HAP-1 (cell line): ENCODE data around the gene NCOA3.

Experiments used
- DNase-seq, 2 experiments: peaks; one replicate each; pipeline ENCODE4 v3.0.0-alpha.2; 2016 to 2020; ENCODE audit warnings: low spot score in 2 of 2
- H3K27me3 ChIP-seq: fragments of 250-450 bp; sonication (Bioruptor Pico); 2 replicates; pipeline ENCODE4 v1.5.1; 2020; ENCODE audit warnings: low read depth, mild to moderate bottlenecking, moderate library complexity
- H3K36me3 ChIP-seq: fragments of 250-450 bp; sonication (Bioruptor Pico); replicated peaks from 2 replicates; pipeline ENCODE4 v1.5.1; 2020; ENCODE audit warnings: mild to moderate bottlenecking
- H3K4me1 ChIP-seq: fragments of 250-450 bp; sonication (Bioruptor Pico); 2 replicates; pipeline ENCODE4 v1.5.1; 2020; ENCODE audit warnings: mild to moderate bottlenecking
- H3K4me3 ChIP-seq: fragments of 250-450 bp; sonication (Bioruptor Pico); 2 replicates; pipeline ENCODE4 v1.5.1; 2020; ENCODE audit warnings: mild to moderate bottlenecking, moderate library complexity
- H3K9me3 ChIP-seq: fragments of 250-450 bp; sonication (Bioruptor Pico); 2 replicates; pipeline ENCODE4 v1.5.1; 2020; ENCODE audit warnings: mild to moderate bottlenecking, moderate library complexity
- in situ Hi-C: fragments of 300-500 bp; cut with MboI; formaldehyde crosslinking; loops from 3 replicates; pipeline ENCODE4 v1.14.3; 2020; ENCODE audit warnings: low sequenced_read_pairs, inconsistent platforms, mixed read lengths

NCOA3 gene

GRCh38 chr20:47606414-47606982 lies 104.8 kb downstream of the NCOA3 start:
- H3K9me3 ChIP-seq: no peaks in the 10 kb centered on the region
- H3K27me3 ChIP-seq: no peaks in the 10 kb centered on the region
- DNase-seq: no peak
- H3K36me3 ChIP-seq: no peaks in the 10 kb centered on the region
- peaks cover 19% of the 10 kb centered on the region for H3K4me1 ChIP-seq
- in situ Hi-C loops: loop anchor here (25.0 kb wide), 1 partner anchor 219 kb away; no protein-coding TSS in a partner anchor
- H3K4me3 ChIP-seq: no peak overlapping the region

GRCh38 chr20:47606983-47607613 lies 105.4 kb downstream of the NCOA3 start:
- Histone ChIP-seq H3K4me3 (no peak overlapping the region), H3K36me3 (no peaks in the 10 kb centered on the region), H3K9me3 (no peaks in the 10 kb centered on the region), H3K4me1 (peaks cover 14% of the 10 kb centered on the region), H3K27me3 (no peaks in the 10 kb centered on the region)
- no peak for DNase-seq
- in situ Hi-C loops: loop anchor here (25.0 kb wide), 1 partner anchor 220 kb away; no protein-coding TSS in a partner anchor

GRCh38 chr20:47609001-47609400 lies 107.3 kb downstream of the NCOA3 start:
- H3K4me1 ChIP-seq: 0 out of 2 replicates have a peak, but pooled peaks cover 2% of the 10 kb centered on the region
- H3K4me3 ChIP-seq: no peak overlapping the region
- in situ Hi-C loops: loop anchor here (25.0 kb wide), 1 partner anchor 222 kb away; no protein-coding TSS in a partner anchor
- no peaks in the 10 kb centered on the region for H3K36me3 ChIP-seq
- H3K9me3 ChIP-seq: no peaks in the 10 kb centered on the region
- no peaks in the 10 kb centered on the region for H3K27me3 ChIP-seq
- no peak for DNase-seq

- Histone ChIP-seq H3K27me3 (no peaks in the 10 kb centered on the region), H3K9me3 (no peaks in the 10 kb centered on the region), H3K36me3 (no peaks in the 10 kb centered on the region), H3K4me3 (no peak overlapping the region), H3K4me1 (no peaks in the 10 kb centered on the region)
- in situ Hi-C loops: loop anchor here (25.0 kb wide), 1 partner anchor 223 kb away; no protein-coding TSS in a partner anchor
- DNase-seq: no peak
Measured at GRCh38 chr20:47610247-47610944, 108.7 kb downstream of the NCOA3 start.

GRCh38 chr20:47610945-47611250 lies 109.2 kb downstream of the NCOA3 start:
- in situ Hi-C loops: loop anchor here (25.0 kb wide), 1 partner anchor 224 kb away; no protein-coding TSS in a partner anchor
- Histone ChIP-seq H3K27me3 (no peaks in the 10 kb centered on the region), H3K4me1 (no peaks in the 10 kb centered on the region), H3K4me3 (no peak overlapping the region), H3K36me3 (no peaks in the 10 kb centered on the region), H3K9me3 (no peaks in the 10 kb centered on the region)
- no peak for DNase-seq

- no peaks in the 10 kb centered on the region for H3K4me1 ChIP-seq
- no peak overlapping the region for H3K4me3 ChIP-seq
- no peaks in the 10 kb centered on the region for H3K36me3 ChIP-seq
- no peaks in the 10 kb centered on the region for H3K27me3 ChIP-seq
- in situ Hi-C loops: loop anchor here (25.0 kb wide), 1 partner anchor 224 kb away; no protein-coding TSS in a partner anchor
- no peak for DNase-seq
- H3K9me3 ChIP-seq: no peaks in the 10 kb centered on the region
Measured at GRCh38 chr20:47611785-47612184, 110.1 kb downstream of the NCOA3 start.

GRCh38 chr20:47612670-47613069 lies 111.0 kb downstream of the NCOA3 start:
- no peaks in the 10 kb centered on the region for H3K27me3 ChIP-seq

GRCh38 chr20:47614703-47615309 lies 113.1 kb downstream of the NCOA3 start:
- Histone ChIP-seq H3K4me3 (no peak overlapping the region), H3K36me3 (no peaks in the 10 kb centered on the region), H3K4me1 (no peaks in the 10 kb centered on the region), H3K27me3 (no peaks in the 10 kb centered on the region), H3K9me3 (no peaks in the 10 kb centered on the region)
- in situ Hi-C loops: loop anchor here (25.0 kb wide), 1 partner anchor 228 kb away; no protein-coding TSS in a partner anchor
- DNase-seq: no peak

More at GRCh38 chr20:47612670-47613069, 111.0 kb downstream of the NCOA3 start:
- Histone ChIP-seq H3K9me3 (no peaks in the 10 kb centered on the region), H3K36me3 (no peaks in the 10 kb centered on the region), H3K4me1 (no peaks in the 10 kb centered on the region), H3K4me3 (no peak overlapping the region)
- in situ Hi-C loops: loop anchor here (25.0 kb wide), 1 partner anchor 225 kb away; no protein-coding TSS in a partner anchor
- DNase-seq: no peak

- in situ Hi-C loops: loop anchor here (25.0 kb wide), 1 partner anchor 231 kb away; no protein-coding TSS in a partner anchor
- Histone ChIP-seq H3K4me1 (peaks cover 10% of the 10 kb centered on the region), H3K27me3 (no peaks in the 10 kb centered on the region), H3K36me3 (no peaks in the 10 kb centered on the region), H3K4me3 (no peak overlapping the region), H3K9me3 (no peaks in the 10 kb centered on the region)
- DNase-seq: no peak
Measured at GRCh38 chr20:47618479-47618878, 116.8 kb downstream of the NCOA3 start.

- H3K36me3 ChIP-seq: no peaks in the 10 kb centered on the region
- H3K9me3 ChIP-seq: no peaks in the 10 kb centered on the region
- DNase-seq: peak; percentile 21 to 54
- H3K27me3 ChIP-seq: no peaks in the 10 kb centered on the region
- no peak overlapping the region for H3K4me3 ChIP-seq
- peaks cover 10% of the 10 kb centered on the region for H3K4me1 ChIP-seq
- in situ Hi-C loops: loop anchor here (25.0 kb wide), 1 partner anchor 234 kb away; no protein-coding TSS in a partner anchor
Measured at GRCh38 chr20:47620808-47621805, 119.4 kb downstream of the NCOA3 start.

GRCh38 chr20:47622118-47622665 lies 120.5 kb downstream of the NCOA3 start:
- Histone ChIP-seq H3K4me3 (no peak overlapping the region), H3K27me3 (no peaks in the 10 kb centered on the region), H3K9me3 (no peaks in the 10 kb centered on the region), H3K4me1 (peaks cover 10% of the 10 kb centered on the region), H3K36me3 (no peaks in the 10 kb centered on the region)
- in situ Hi-C loops: loop anchor here (25.0 kb wide), 1 partner anchor 235 kb away; no protein-coding TSS in a partner anchor
- no peak for DNase-seq

GRCh38 chr20:47623206-47623605 lies 121.5 kb downstream of the NCOA3 start:
- H3K36me3 ChIP-seq: no peaks in the 10 kb centered on the region
- H3K4me1 ChIP-seq: peaks cover 10% of the 10 kb centered on the region
- no peak overlapping the region for H3K4me3 ChIP-seq
- H3K9me3 ChIP-seq: no peaks in the 10 kb centered on the region
- DNase-seq: no peak
- in situ Hi-C loops: loop anchor here (25.0 kb wide), 1 partner anchor 236 kb away; no protein-coding TSS in a partner anchor
- no peaks in the 10 kb centered on the region for H3K27me3 ChIP-seq
